Trophoblast cell (in vitro differentiated cells and primary cell): Measurements from ENCODE around the gene ADK.

Experiments
- DNase-seq, 2 donors: peaks; one replicate each; pipeline ENCODE4 v3.0.0-alpha.2; 2016
- H2AFZ ChIP-seq: 2 replicates; pipeline ENCODE4 v1.6.1; 2013; ENCODE audit warnings: low read length, moderate library complexity, mild to moderate bottlenecking; ENCODE audit not compliant: insufficient read depth, poor library complexity
- H2AK5ac ChIP-seq: 2 replicates; pipeline ENCODE4 v1.6.1; 2013; ENCODE audit warnings: mild to moderate bottlenecking, low read length
- H2BK120ac ChIP-seq: 2 replicates; pipeline ENCODE4 v1.6.1; 2013; ENCODE audit warnings: low read length, mild to moderate bottlenecking, moderate library complexity; ENCODE audit not compliant: insufficient read depth, poor library complexity
- H2BK12ac ChIP-seq: 2 replicates; pipeline ENCODE4 v1.6.1; 2013; ENCODE audit warnings: mild to moderate bottlenecking, low read length, moderate library complexity
- H2BK5ac ChIP-seq: 2 replicates; pipeline ENCODE4 v1.6.1; 2013; ENCODE audit warnings: low read length, low read depth, moderate library complexity, mild to moderate bottlenecking; ENCODE audit not compliant: poor library complexity
- H3K14ac ChIP-seq: 2 replicates; pipeline ENCODE4 v1.6.1; 2013; ENCODE audit warnings: mild to moderate bottlenecking, low read length
- H3K18ac ChIP-seq: 2 replicates; pipeline ENCODE4 v1.6.1; 2013; ENCODE audit warnings: mild to moderate bottlenecking, low read length
- H3K23ac ChIP-seq: 2 replicates; pipeline ENCODE4 v1.6.1; 2013; ENCODE audit warnings: low read length
- H3K27ac ChIP-seq: 2 replicates; pipeline ENCODE4 v1.5.1; 2013; ENCODE audit warnings: low read depth, mild to moderate bottlenecking, inconsistent platforms, low read length, moderate library complexity
- H3K27me3 ChIP-seq: 2 replicates; pipeline ENCODE4 v1.6.1; 2013; ENCODE audit warnings: inconsistent platforms, mild to moderate bottlenecking, low read length, moderate library complexity; ENCODE audit not compliant: insufficient read depth
- H3K36me3 ChIP-seq, 2 experiments: 1 replicate in 1 of 2; 2 replicates in 1 of 2; pipeline ENCODE4 v1.6.1; 2013; ENCODE audit warnings: low read length in 2 of 2, mild to moderate bottlenecking in 2 of 2, moderate library complexity in 1 of 2; ENCODE audit not compliant: insufficient read depth in 2 of 2, control insufficient read depth in 1 of 2
- H3K4ac ChIP-seq: 2 replicates; pipeline ENCODE4 v1.6.1; 2013; ENCODE audit warnings: low read depth, mild to moderate bottlenecking, low read length, moderate library complexity
- H3K4me1 ChIP-seq, 2 experiments: 1 replicate in 1 of 2; 2 replicates in 1 of 2; pipeline ENCODE4 v1.6.1; 2013; ENCODE audit warnings: low read length in 2 of 2, mild to moderate bottlenecking in 2 of 2, moderate library complexity in 1 of 2; ENCODE audit not compliant: insufficient read depth in 2 of 2, control insufficient read depth in 1 of 2
- H3K4me2 ChIP-seq: 2 replicates; pipeline ENCODE4 v1.6.1; 2013; ENCODE audit warnings: inconsistent platforms, mild to moderate bottlenecking, low read length, moderate library complexity
- H3K4me3 ChIP-seq: 2 replicates; pipeline ENCODE4 v1.5.1; 2013; ENCODE audit warnings: mild to moderate bottlenecking, low read depth, low read length, inconsistent platforms
- H3K79me1 ChIP-seq: one replicate; pipeline ENCODE4 v1.6.1; 2013; ENCODE audit warnings: low read length
- H3K79me2 ChIP-seq: 2 replicates; pipeline ENCODE4 v1.6.1; 2013; ENCODE audit warnings: low read length, mild to moderate bottlenecking; ENCODE audit not compliant: control insufficient read depth, insufficient read depth, poor library complexity
- H3K9ac ChIP-seq: 2 replicates; pipeline ENCODE4 v1.6.1; 2013; ENCODE audit warnings: mild to moderate bottlenecking, low read length
- H3K9me3 ChIP-seq: 2 replicates; pipeline ENCODE4 v1.6.1; 2013; ENCODE audit warnings: low read depth, mild to moderate bottlenecking, control low read depth, inconsistent platforms, low read length; ENCODE audit not compliant: insufficient read depth
- H4K12ac ChIP-seq: 2 replicates; pipeline ENCODE4 v1.6.1; 2013; ENCODE audit warnings: low read depth, mild to moderate bottlenecking, low read length, moderate library complexity
- H4K8ac ChIP-seq: 2 replicates; pipeline ENCODE4 v1.6.1; 2013; ENCODE audit warnings: low read depth, mild to moderate bottlenecking, low read length, moderate library complexity
- H4K91ac ChIP-seq: one replicate; pipeline ENCODE4 v1.6.1; 2013; ENCODE audit warnings: low read depth, mild to moderate bottlenecking, low read length, moderate library complexity
- WGBS: extraction: QIAGEN DNeasy Blood & Tissue Kit; methylation state at CpG from one replicate; pipeline ENCODE4 v1.1.7; 2013; ENCODE audit warnings: missing lambda C conversion rate; ENCODE audit not compliant: insufficient read length, insufficient coverage; ENCODE audit errors: extremely low coverage; 5-methylcytosine and 5-hydroxymethylcytosine counted together

ADK gene

DNA sequence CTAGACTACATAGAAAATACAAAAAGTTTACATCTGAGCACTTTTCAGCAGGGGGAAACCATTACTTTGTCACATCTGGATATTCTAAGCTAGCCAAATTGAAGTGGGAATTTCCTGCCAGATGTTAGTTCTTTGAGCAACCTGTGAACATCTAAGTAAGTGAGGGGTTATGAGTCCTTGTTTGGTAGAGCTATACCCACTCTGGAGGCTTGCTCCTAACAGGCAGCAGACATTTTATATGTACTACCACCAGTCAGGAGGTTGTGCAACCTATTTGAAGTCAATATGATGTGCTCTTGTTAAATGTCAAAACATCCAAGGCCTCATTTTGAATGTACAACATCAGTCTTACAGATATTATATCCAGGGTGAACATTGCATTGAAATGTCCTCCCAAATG, 532.0 kb downstream of the ADK start:
- Histone ChIP-seq H3K4me1 (no peaks in the 10 kb centered on the region), H3K27ac (no peak overlapping the region), H2AK5ac (no peak overlapping the region), H3K9me3 (no peaks in the 10 kb centered on the region), H3K18ac (no peak overlapping the region), H4K12ac (no peak overlapping the region), H4K8ac (no peak overlapping the region), H4K91ac (no peak overlapping the region), H3K14ac (no peak overlapping the region), H3K4me3 (no peak overlapping the region), H3K79me1 (no peaks in the 10 kb centered on the region), H2AFZ (no peak overlapping the region), H3K79me2 (no peaks in the 10 kb centered on the region), H3K9ac (no peak overlapping the region), H2BK12ac (no peak overlapping the region), H2BK120ac (no peak overlapping the region), H3K4ac (no peak overlapping the region), H3K27me3 (no peaks in the 10 kb centered on the region), H3K36me3 (no peaks in the 10 kb centered on the region), H3K23ac (no peak overlapping the region), H3K4me2 (no peak overlapping the region), H2BK5ac (no peak overlapping the region)
- peak in 1 of 2 donors; percentile 1 for DNase-seq

DNA sequence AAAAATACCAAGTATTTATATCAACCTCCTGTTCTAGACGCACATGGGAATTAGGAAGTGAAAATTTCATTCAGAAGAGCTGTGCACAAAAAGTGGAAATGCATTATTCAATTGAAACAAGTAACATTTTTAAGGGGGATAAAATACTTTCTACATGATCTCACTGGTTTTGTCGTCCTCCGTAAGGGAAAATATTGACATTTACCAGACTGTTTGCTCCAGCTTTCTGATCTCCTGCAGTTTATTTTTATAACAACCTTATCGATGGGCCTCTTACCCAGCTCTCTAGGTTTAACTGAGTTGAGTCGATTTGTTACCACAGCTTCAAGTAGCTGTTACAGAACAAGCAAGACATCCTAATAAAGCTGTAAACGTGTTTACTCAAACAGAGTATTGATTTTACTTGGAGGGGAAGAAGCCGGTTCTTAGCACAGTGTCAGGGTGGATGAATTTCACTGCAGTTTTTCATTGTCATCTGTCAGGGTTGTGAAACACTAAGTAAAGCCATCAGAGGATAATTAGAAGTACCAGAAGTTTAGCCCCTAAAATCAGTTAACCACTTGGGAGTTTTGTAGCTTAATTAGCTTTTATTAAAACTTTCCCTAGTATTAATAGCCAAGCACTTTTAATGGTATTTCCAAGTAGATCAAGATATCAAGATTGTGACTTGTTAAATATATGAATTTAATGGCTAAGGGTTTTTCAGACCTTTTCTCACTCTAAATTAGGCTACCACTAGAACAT, 532.8 kb downstream of the ADK start:
- H2BK5ac ChIP-seq: no peak overlapping the region
- H3K9ac ChIP-seq: no peak overlapping the region
- H4K91ac ChIP-seq: no peak overlapping the region
- H2BK120ac ChIP-seq: no peak overlapping the region
- no peaks in the 10 kb centered on the region for H3K79me1 ChIP-seq
- H3K27ac ChIP-seq: no peak overlapping the region
- no peak overlapping the region for H3K23ac ChIP-seq
- no peak overlapping the region for H2BK12ac ChIP-seq
- H2AK5ac ChIP-seq: no peak overlapping the region
- H3K27me3 ChIP-seq: no peaks in the 10 kb centered on the region
- H3K4me2 ChIP-seq: no peak overlapping the region
- WGBS: no CpG with 5 or more reads among the region's 7 CpGs
- no peak overlapping the region for H3K18ac ChIP-seq
- no peaks in the 10 kb centered on the region for H3K4me1 ChIP-seq
- H4K12ac ChIP-seq: no peak overlapping the region
- no peak for DNase-seq
- peaks cover 0 to 1% of the 10 kb centered on the region in 2 experiments for H3K36me3 ChIP-seq
- H3K4me3 ChIP-seq: no peak overlapping the region
- no peak overlapping the region for H3K14ac ChIP-seq
- H3K9me3 ChIP-seq: no peaks in the 10 kb centered on the region
- no peak overlapping the region for H4K8ac ChIP-seq
- no peak overlapping the region for H3K4ac ChIP-seq
- H2AFZ ChIP-seq: no peak overlapping the region
- H3K79me2 ChIP-seq: no peaks in the 10 kb centered on the region

- Histone ChIP-seq H3K18ac (no peak overlapping the region), H3K4ac (no peak overlapping the region), H2BK120ac (no peak overlapping the region)
Observed at GRCh38 chr10:74684462-74684861, 533.4 kb downstream of the ADK start.

GRCh38 chr10:74685564-74685963, 534.5 kb downstream of the ADK start:
- no peaks in the 10 kb centered on the region for H3K79me2 ChIP-seq

More at GRCh38 chr10:74684462-74684861, 533.4 kb downstream of the ADK start:
- Histone ChIP-seq H3K4me1 (no peaks in the 10 kb centered on the region), H3K27ac (no peak overlapping the region), H4K91ac (no peak overlapping the region), H3K9ac (no peak overlapping the region), H2BK12ac (no peak overlapping the region), H4K12ac (no peak overlapping the region), H3K27me3 (no peaks in the 10 kb centered on the region), H3K23ac (no peak overlapping the region), H2AFZ (no peak overlapping the region), H2AK5ac (no peak overlapping the region), H3K79me2 (no peaks in the 10 kb centered on the region), H3K14ac (no peak overlapping the region), H4K8ac (no peak overlapping the region), H3K4me3 (no peak overlapping the region), H3K4me2 (no peak overlapping the region), H3K79me1 (no peaks in the 10 kb centered on the region), H3K9me3 (no peaks in the 10 kb centered on the region), H3K36me3 (peaks cover 0 to 1% of the 10 kb centered on the region in 2 experiments), H2BK5ac (no peak overlapping the region)
- no peak for DNase-seq
- no CpG with 5 or more reads among the region's 5 CpGs for WGBS

More at GRCh38 chr10:74685564-74685963, 534.5 kb downstream of the ADK start:
- Histone ChIP-seq H2AFZ (no peak overlapping the region), H2BK12ac (no peak overlapping the region), H3K36me3 (peaks cover 0 to 1% of the 10 kb centered on the region in 2 experiments), H3K4ac (no peak overlapping the region), H3K4me2 (no peak overlapping the region), H4K12ac (no peak overlapping the region), H3K79me1 (no peaks in the 10 kb centered on the region), H3K4me3 (no peak overlapping the region), H4K8ac (no peak overlapping the region), H3K27ac (no peak overlapping the region), H2BK120ac (no peak overlapping the region), H2AK5ac (no peak overlapping the region), H2BK5ac (no peak overlapping the region), H3K9ac (no peak overlapping the region), H3K9me3 (no peaks in the 10 kb centered on the region), H4K91ac (no peak overlapping the region), H3K27me3 (no peaks in the 10 kb centered on the region), H3K23ac (no peak overlapping the region), H3K18ac (no peak overlapping the region), H3K4me1 (no peaks in the 10 kb centered on the region), H3K14ac (no peak overlapping the region)
- no peak for DNase-seq
- WGBS: no CpG with 5 or more reads among the region's 1 CpG
